Right cardiac atrium (tissue), 5 donors: Measurements from ENCODE around the gene CEP192. TPM values are rescaled to one million over a fixed set of nuclear protein-coding genes. Genes with fewer than 3 reads are reported as not detected.

Source experiments
- ATAC-seq, 2 donors: fragments of 200-7000 bp; cut with Tn5 transposase; one replicate each; pipeline versions ENCODE4 v1.8.0 to v1.9.1; 2020; ENCODE audit warnings: moderate library complexity in 2 of 2, mild to moderate bottlenecking in 1 of 2
- DNase-seq, 3 donors: peaks; one replicate each; pipeline ENCODE4 v3.0.0-alpha.2; 2020
- H3K27ac ChIP-seq: one replicate; pipeline ENCODE4 v1.5.1; 2013; ENCODE audit warnings: mild to moderate bottlenecking, low read length, control low read depth, moderate library complexity
- H3K27me3 ChIP-seq: one replicate; pipeline ENCODE4 v1.6.1; 2013; ENCODE audit not compliant: control insufficient read depth, insufficient read depth
- H3K4me1 ChIP-seq: one replicate; pipeline ENCODE4 v1.6.1; 2013; ENCODE audit warnings: low read length; ENCODE audit not compliant: control insufficient read depth, insufficient read depth
- H3K4me3 ChIP-seq: one replicate; pipeline ENCODE4 v1.5.1; 2013; ENCODE audit warnings: low read length, control low read depth
- H3K9me3 ChIP-seq: one replicate; pipeline ENCODE4 v1.6.1; 2013; ENCODE audit warnings: low read length; ENCODE audit not compliant: control insufficient read depth
- WGBS: extraction: QIAGEN DNeasy Blood & Tissue Kit; methylation state at CpG from one replicate; pipeline ENCODE4 v1.1.7; 2013; 5-methylcytosine and 5-hydroxymethylcytosine counted together
- intact Hi-C, 4 donors: fragments of 100-400 bp; cut with DNase I; formaldehyde crosslinking; loops; one replicate each; pipeline versions ENCODE4 v1.11.0 to v1.14.0; 2022 to 2023
- long read RNA-seq, 4 donors: library from polyadenylated mRNA; unstranded; transcript quantifications; one replicate each; pipeline ENCODE4 v2.0.0, GENCODE V29; 2020 to 2021
- polyA plus RNA-seq: library from polyadenylated mRNA; stranded (reverse); fragments of 200-250 nt; gene quantifications from one replicate; pipeline ENCODE4 v1.2.3, GENCODE V29; 2013
- total RNA-seq, 4 donors: library from RNA; stranded (reverse); fragmentation: NEBNext Ultra II Directional; extraction: Animal tissue kit (Norgen Biotek cat#: 25700); gene quantifications; one replicate each; pipeline ENCODE4 v1.2.1, GENCODE V29; 2021
- donor health status: healthy with polysubstance abuse.
- donor health status: DM: no; HTN: yes; CAD: no.
- donor health status: DM: no; HTN: no; CAD: no.
- donor health status: DM: no; HTN: yes; CAD: no; lungs with severe emphysema.
- donor health status: DM: yes; HTN: yes; CAD: no.

The CEP192 gene, protein sequence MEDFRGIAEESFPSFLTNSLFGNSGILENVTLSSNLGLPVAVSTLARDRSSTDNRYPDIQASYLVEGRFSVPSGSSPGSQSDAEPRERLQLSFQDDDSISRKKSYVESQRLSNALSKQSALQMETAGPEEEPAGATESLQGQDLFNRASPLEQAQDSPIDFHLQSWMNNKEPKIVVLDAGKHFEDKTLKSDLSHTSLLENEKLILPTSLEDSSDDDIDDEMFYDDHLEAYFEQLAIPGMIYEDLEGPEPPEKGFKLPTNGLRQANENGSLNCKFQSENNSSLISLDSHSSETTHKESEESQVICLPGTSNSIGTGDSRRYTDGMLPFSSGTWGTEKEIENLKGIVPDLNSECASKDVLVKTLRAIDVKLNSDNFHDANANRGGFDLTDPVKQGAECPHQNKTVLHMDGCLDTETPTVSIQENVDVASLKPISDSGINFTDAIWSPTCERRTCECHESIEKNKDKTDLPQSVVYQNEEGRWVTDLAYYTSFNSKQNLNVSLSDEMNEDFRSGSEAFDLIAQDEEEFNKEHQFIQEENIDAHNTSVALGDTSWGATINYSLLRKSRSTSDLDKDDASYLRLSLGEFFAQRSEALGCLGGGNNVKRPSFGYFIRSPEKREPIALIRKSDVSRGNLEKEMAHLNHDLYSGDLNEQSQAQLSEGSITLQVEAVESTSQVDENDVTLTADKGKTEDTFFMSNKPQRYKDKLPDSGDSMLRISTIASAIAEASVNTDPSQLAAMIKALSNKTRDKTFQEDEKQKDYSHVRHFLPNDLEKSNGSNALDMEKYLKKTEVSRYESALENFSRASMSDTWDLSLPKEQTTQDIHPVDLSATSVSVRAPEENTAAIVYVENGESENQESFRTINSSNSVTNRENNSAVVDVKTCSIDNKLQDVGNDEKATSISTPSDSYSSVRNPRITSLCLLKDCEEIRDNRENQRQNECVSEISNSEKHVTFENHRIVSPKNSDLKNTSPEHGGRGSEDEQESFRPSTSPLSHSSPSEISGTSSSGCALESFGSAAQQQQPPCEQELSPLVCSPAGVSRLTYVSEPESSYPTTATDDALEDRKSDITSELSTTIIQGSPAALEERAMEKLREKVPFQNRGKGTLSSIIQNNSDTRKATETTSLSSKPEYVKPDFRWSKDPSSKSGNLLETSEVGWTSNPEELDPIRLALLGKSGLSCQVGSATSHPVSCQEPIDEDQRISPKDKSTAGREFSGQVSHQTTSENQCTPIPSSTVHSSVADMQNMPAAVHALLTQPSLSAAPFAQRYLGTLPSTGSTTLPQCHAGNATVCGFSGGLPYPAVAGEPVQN (N-terminal part only)
- total RNA-seq (10 to 100 TPM; 26.7 to 33.5 (median 30.4) TPM), polyA plus RNA-seq (8.2 TPM)
- long read RNA-seq, donor 1, partial matches to known transcripts, result 7 of 11 reads
- long read RNA-seq, donor 1, other reads (novel, unspliced or antisense), result 4 of 11 reads
- long read RNA-seq, donor 2, partial matches to known transcripts, result 4 of 5 reads
- long read RNA-seq, donor 2, other reads (novel, unspliced or antisense), result 1 of 5 reads
- long read RNA-seq, donor 3, partial matches to known transcripts, result 5 of 9 reads
- long read RNA-seq, donor 3, other reads (novel, unspliced or antisense), result 4 of 9 reads
- long read RNA-seq, donor 4, partial matches to known transcripts, result 4 of 5 reads
- long read RNA-seq, donor 4, other reads (novel, unspliced or antisense), result 1 of 5 reads

DNA sequence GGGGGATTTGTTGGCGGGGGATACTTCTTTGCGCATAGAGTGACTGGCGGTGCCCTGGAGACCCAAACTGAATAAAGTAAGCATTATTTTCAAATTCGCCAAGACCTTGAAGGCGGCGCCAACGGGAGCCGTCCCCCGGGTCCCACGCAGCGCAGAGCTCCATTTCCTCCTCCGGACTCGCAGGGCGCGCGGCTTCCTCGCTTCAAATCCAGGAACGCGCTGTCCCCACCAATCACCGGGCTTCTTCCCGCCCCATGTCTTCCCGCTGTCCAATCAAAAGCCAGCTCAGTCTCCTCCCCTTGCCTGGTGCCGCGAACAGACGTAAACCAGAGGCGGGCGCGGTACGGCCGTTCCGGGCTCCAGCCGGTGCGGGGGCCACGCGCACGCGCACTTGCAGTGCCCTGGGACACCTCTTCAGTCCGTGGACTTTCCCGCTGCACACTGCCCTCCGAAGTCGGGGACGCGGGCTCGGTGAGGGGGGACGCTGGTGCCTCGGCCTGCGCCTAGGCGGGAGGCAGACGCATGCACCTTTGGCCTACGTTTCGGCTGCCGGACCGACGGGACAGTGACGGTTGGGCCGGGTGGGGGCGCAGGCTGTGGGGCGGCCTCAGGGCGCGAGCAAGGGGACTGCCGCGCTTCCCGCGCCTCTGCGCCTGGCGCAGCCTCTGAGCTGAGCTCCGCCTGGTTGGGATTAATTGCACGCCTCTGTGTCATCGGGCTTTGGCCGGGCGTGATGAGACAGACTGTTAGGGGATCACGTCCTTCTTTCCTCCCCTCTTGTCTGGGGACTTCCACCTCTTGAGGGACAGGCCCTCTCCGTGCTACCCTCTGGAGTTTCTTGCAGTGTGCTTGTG lies at the start of gene CEP192:
Gene CEP192 (plus strand): TSS at position 396 of the 854 bp plus-strand sequence. CDS start 8,063 bp downstream, outside the sequence.
- H3K27me3 ChIP-seq, result no peaks in the 10 kb centered on the region
- H3K27ac ChIP-seq, result peak within 1 kb of the TSS; percentile 39
- ATAC-seq (peak; percentile 100), DNase-seq (peak; percentile 98)
- H3K4me1 ChIP-seq, result peaks cover 5% of the 10 kb centered on the region
- H3K4me3 ChIP-seq, result peak within 1 kb of the TSS; percentile 64
- H3K9me3 ChIP-seq, result no peaks in the 10 kb centered on the region
- WGBS, result under 1% methylated on average over 73 of the region's 73 CpGs
- intact Hi-C loops, result no loop called here

DNA sequence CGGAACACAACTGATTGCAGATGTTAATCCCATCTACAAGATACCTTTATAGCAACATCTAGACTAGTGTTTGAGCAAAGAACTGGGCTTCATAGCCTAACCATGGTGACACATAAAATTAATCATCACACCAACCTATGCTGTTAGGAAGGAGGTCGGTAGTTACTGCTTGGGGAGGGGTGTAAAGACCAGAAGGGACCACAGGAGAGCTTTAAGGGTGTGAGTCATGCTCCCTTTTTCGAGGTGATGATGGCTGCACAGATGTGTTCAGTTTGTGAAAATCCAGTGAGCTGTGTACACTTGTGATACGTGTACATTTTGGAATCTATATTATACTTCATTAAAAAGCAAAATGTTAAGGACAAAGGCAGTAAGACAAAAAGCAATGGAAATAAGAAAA lies 47.9 kb upstream of the CEP192 start:
- intact Hi-C loops, result no loop called here
- H3K9me3 ChIP-seq, result no peaks in the 10 kb centered on the region

DNA sequence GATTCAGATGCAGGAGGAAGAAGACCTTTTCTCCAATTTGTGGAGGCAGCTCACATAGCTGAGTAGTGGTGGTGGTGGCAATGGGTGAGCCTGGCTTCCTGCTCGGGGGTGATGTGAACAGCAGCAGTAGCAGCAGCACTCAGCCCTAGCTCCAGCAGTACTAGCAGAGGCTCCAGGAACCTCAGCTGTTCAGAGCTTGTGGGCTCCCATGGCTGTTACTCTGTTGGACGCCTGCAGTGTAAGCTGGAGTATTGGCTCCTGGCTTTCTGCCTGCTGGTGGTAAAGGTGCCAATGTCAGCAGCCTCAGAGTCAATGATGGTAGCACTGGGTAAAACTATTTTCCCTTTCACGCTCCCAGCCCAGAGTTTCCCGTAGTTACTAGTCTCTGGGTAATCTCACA lies 46.5 kb upstream of the CEP192 start:
- no peak for ATAC-seq
- intact Hi-C loops, result no loop called here
- no peaks in the 10 kb centered on the region for H3K27me3 ChIP-seq
- H3K4me3 ChIP-seq, result no peak overlapping the region
- H3K27ac ChIP-seq, result no peak overlapping the region
- H3K4me1 ChIP-seq, result no peaks in the 10 kb centered on the region
- DNase-seq, result peak; percentile 47 to 79 (median 75)
- WGBS, result 37% methylated on average over 4 of the region's 4 CpGs
- no peaks in the 10 kb centered on the region for H3K9me3 ChIP-seq

More for the DNA sequence above, 47.9 kb upstream of the CEP192 start:
- no peak for DNase-seq
- H3K4me3 ChIP-seq, result no peak overlapping the region
- H3K27me3 ChIP-seq, result no peaks in the 10 kb centered on the region
- no peak overlapping the region for H3K27ac ChIP-seq
- H3K4me1 ChIP-seq, result no peaks in the 10 kb centered on the region
- 79% methylated on average over 4 of the region's 4 CpGs for WGBS
- no peak for ATAC-seq

DNA sequence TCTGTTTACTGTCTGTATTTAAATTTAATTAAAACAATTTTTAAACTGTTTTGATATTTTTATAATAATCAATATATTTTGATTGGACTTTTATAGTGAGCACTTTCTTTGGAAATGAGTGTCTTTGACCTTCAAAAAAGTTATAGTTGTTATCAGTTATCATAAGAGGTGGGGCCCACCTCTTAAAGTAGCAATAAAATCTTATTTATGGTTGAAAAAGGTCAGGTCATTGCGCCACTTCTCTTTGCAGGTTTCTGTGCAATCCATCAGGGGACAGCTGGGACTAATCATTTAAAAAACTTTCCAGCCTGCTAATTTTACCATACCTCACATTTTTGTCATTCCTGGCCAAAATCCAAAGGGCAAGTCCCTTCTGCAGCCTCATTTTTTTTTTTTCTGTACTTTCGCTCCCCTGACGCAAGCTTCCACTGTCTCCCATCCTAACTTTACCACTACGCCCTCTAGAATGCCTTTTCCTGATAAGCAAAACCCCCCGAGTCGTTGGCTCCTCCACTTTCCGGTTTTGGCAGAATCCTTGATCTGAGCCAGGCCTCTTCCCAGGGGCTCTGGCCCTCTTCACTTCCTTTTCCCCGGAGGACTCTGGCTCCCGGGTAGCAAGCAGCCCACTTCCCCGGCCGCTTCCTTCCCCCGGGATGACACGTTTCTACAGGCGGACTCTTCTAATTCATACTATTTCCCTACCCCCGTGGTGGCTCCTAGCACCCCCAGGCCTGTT lies 44.4 kb upstream of the CEP192 start:
- Histone ChIP-seq H3K9me3 (no peaks in the 10 kb centered on the region), H3K27ac (peak overlapping the region; percentile 94), H3K4me1 (no peaks in the 10 kb centered on the region), H3K4me3 (peak overlapping the region; percentile 49), H3K27me3 (no peaks in the 10 kb centered on the region)
- ATAC-seq, result peak in 1 of 2 donors; percentile 24
- 5% methylated on average over 15 of the region's 15 CpGs for WGBS
- intact Hi-C loops, result no loop called here
- peak; percentile 54 to 83 (median 77) for DNase-seq

DNA sequence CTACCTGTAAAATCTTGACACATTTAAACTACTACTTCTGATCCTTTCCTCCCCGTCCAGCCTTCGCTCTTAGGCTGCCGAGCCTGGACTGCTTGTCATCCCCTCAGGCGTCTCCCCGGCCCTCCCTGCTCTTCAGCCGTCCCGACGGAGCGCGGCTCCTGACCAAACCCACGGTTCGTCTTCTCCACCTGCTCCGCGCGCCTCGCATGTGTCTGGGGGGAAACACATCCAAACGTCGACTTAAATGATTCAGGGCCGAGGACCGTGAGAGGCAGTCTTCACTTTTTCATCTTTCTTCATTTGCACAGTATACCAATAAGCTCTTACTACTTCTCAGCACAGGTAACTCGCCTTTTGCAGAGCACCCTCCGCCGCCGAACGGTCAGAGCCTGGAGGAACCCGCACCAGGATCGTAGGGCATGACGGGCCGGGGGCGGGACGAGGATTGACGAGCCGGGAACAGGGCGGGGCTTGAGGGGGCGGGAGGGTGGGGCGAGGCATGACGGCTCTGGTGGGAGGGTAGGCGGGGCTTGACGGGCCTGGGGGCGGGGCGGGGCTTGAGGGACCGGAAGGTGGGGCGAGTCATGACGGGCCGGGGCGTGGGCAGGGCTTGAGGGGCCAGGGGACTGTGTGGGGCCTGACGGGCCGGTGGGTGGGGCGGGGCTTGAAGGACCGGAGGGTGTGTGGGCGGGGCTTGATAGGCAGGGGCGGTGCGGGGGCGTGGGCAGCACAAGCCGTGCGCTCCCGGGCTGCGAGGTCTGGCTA lies 43.7 kb upstream of the CEP192 start, which contains the start of gene SEH1L:
Gene SEH1L (plus strand): TSS at position 727 of the 765 bp plus-strand sequence. CDS start 111 bp downstream, outside the sequence.
- H3K9me3 ChIP-seq, result no peaks in the 10 kb centered on the region
- intact Hi-C loops, result no loop called here
- no peaks in the 10 kb centered on the region for H3K4me1 ChIP-seq
- peak within 1 kb of the TSS; percentile 94 for H3K27ac ChIP-seq
- WGBS, result under 1% methylated on average over 58 of the region's 58 CpGs
- H3K27me3 ChIP-seq, result no peaks in the 10 kb centered on the region
- peak within 1 kb of the TSS; percentile 49 for H3K4me3 ChIP-seq
- ATAC-seq (peak; percentile 98), DNase-seq (peak; percentile 100)

DNA sequence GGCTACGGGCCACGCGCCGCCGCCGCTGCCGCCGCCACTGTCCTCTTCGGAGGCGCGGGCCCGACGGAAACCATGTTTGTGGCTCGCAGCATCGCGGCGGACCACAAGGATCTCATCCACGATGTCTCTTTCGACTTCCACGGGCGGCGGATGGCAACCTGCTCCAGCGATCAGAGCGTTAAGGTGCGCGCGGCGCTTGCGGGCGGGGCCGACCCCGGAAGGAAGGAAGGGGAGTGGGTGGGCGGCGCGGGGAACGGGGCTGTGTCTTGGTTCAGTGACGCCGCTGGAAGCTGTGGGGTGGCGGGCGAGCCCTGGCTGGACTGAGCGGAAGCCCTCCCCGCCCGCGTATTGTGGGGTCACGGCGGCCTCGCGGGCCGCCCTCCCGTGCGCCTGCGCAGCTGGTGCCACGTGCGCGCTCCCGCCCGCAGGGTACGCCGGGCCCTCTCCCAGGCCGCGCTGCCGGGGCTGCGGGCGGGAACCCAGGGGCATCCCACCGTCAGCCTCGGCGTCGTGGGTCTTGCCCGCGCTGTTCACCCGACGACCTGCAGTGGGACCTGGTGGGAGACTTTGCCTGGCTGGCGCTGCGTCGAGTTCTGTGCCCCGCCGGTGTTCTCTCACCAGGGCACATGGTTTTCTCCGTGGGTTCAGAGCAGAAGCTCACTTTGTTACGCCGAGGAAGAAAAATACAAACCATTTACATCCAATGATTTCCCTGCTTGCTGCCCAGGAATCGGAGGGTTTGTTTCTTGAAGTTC lies 42.9 kb upstream of the CEP192 start:
- H3K27ac ChIP-seq, result peak overlapping the region; percentile 94
- DNase-seq, result peak; percentile 97 to 99 (median 98)
- H3K4me1 ChIP-seq, result no peaks in the 10 kb centered on the region
- WGBS, result 1% methylated on average over 81 of the region's 81 CpGs
- H3K27me3 ChIP-seq, result no peaks in the 10 kb centered on the region
- ATAC-seq, result peak; percentile 92 to 93
- peak overlapping the region; percentile 41 for H3K4me3 ChIP-seq
- intact Hi-C loops, result no loop called here
- H3K9me3 ChIP-seq, result no peaks in the 10 kb centered on the region

DNA sequence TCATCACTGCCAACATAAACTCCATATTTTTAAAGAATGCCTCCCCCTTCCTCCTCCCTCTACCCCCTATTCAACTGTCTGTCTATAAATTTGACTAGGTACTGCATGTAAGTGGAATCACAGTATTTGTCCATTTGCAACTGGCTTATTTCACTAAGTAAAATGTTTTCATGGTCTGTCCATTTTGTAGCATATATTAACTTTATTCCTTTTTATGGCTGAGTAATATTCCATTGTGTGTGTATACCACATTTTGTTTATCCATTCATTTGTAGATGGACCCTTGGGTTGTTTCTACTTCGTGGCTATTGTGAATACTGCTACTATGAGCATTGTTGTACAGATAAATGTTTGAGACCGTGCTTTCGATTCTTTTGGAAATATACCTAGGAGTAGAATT lies 32.7 kb upstream of the CEP192 start:
- no peaks in the 10 kb centered on the region for H3K9me3 ChIP-seq
- intact Hi-C loops, result no loop called here
- H3K27ac ChIP-seq, result no peak overlapping the region
- ATAC-seq (no peak), DNase-seq (no peak)
- 99% methylated on average over 3 of the region's 3 CpGs for WGBS
- H3K4me1 ChIP-seq, result peaks cover 2% of the 10 kb centered on the region
- no peak overlapping the region for H3K4me3 ChIP-seq
- H3K27me3 ChIP-seq, result no peaks in the 10 kb centered on the region

DNA sequence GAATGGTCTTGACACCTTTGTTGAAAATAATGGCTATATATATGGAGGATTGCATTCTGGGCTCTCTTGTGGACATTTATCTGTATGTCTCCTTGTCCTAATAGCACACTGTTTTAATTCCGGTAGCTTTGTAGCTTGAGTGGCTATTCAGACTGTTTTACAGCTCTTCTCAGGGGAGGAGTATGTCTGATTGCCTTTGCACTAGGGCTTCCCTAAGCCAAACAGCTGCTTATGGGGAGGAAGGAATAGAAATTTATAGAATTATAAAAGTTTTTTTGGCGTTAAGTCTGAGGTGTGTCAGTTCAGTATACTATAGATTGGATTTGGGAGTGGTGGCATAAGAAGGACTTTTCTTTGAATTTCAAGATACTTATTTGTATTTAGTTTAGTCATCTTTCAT lies 30.8 kb upstream of the CEP192 start:
- no peak for DNase-seq
- peaks cover 2% of the 10 kb centered on the region for H3K4me1 ChIP-seq
- intact Hi-C loops, result no loop called here
- H3K27me3 ChIP-seq, result no peaks in the 10 kb centered on the region
- H3K27ac ChIP-seq, result no peak overlapping the region
- 93% methylated on average over 2 of the region's 2 CpGs for WGBS
- H3K4me3 ChIP-seq, result no peak overlapping the region
- ATAC-seq, result no peak
- no peaks in the 10 kb centered on the region for H3K9me3 ChIP-seq
